ENCODE measurements around the gene ZNF385B.

ZNF385B gene

GRCh38 chr2:179612108-179612507 lies 249.3 kb downstream of the ZNF385B start:
- H3K4me3 ChIP-seq (ENCODE audit: low read length) = no peak overlapping the region
- no peak for TF ChIP-seq CTCF (conservative IDR thresholded peaks at IDR 0.05; ENCODE audit: low read length)
- peak; percentile 92 for DNase-seq (ENCODE audit: low read depth)

GRCh38 chr2:179606141-179606540 lies 255.3 kb downstream of the ZNF385B start:
- H3K4me3 ChIP-seq (ENCODE audit: low read length) = no peak overlapping the region
- no peak for DNase-seq (ENCODE audit: low read depth)
- no peak for TF ChIP-seq CTCF (conservative IDR thresholded peaks at IDR 0.05; ENCODE audit: low read length)

GRCh38 chr2:179605341-179605740 lies 256.1 kb downstream of the ZNF385B start:
- no peak for TF ChIP-seq CTCF (conservative IDR thresholded peaks at IDR 0.05; ENCODE audit: low read length)
- no peak for DNase-seq (ENCODE audit: low read depth)
- no peak overlapping the region for H3K4me3 ChIP-seq (ENCODE audit: low read length)

GRCh38 chr2:179604598-179604997 lies 256.8 kb downstream of the ZNF385B start:
- no peak for DNase-seq (ENCODE audit: low read depth)
- TF ChIP-seq CTCF (conservative IDR thresholded peaks at IDR 0.05; ENCODE audit: low read length) = no peak
- no peak overlapping the region for H3K4me3 ChIP-seq (ENCODE audit: low read length)

- no peak overlapping the region for H3K4me3 ChIP-seq (ENCODE audit: low read length)
- DNase-seq (ENCODE audit: low read depth) = no peak
- TF ChIP-seq CTCF (conservative IDR thresholded peaks at IDR 0.05; ENCODE audit: low read length) = no peak
These were observed 259.0 kb downstream of the ZNF385B start for GRCh38 chr2:179602452-179602851.

- TF ChIP-seq CTCF (conservative IDR thresholded peaks at IDR 0.05; ENCODE audit: low read length) = no peak
- H3K4me3 ChIP-seq (ENCODE audit: low read length) = no peak overlapping the region
- peak; percentile 35 for DNase-seq (ENCODE audit: low read depth)
These were observed 265.4 kb downstream of the ZNF385B start for GRCh38 chr2:179596018-179596417.

GRCh38 chr2:179595284-179595683 lies 266.1 kb downstream of the ZNF385B start:
- DNase-seq (ENCODE audit: low read depth) = no peak
- no peak for TF ChIP-seq CTCF (conservative IDR thresholded peaks at IDR 0.05; ENCODE audit: low read length)
- no peak overlapping the region for H3K4me3 ChIP-seq (ENCODE audit: low read length)
